B cell (primary cell): ENCODE data around the gene NDST1. TPM values are rescaled to one million over a fixed set of nuclear protein-coding genes. Genes with fewer than 3 reads are reported as not detected.

Experiments
- ATAC-seq: fragments of 200-7000 bp; cut with Tn5 transposase; one replicate; pipeline ENCODE4 v1.10.0; 2021; ENCODE audit warnings: low read depth, mild to moderate bottlenecking, moderate number of reproducible peaks, moderate library complexity
- CTCF ChIA-PET: fragments of 350-600 bp; sonication (Branson Sonifier 250); formaldehyde crosslinking; loops from one replicate; lab custom pipeline; 2021; ENCODE audit warnings: antibody characterized with exemption, inconsistent platforms; lab: Charles Lee
- POLR2A ChIA-PET: fragments of 350-600 bp; sonication (Branson Sonifier 250); formaldehyde crosslinking; loops from one replicate; lab custom pipeline; 2021; ENCODE audit warnings: antibody characterized with exemption; lab: Charles Lee
- DNase-seq: peaks from one replicate; pipeline ENCODE4 v3.0.0; 2013
- H2AFZ ChIP-seq: 2 replicates; pipeline ENCODE4 v1.6.1; 2012; ENCODE audit warnings: mild to moderate bottlenecking, low read depth, low read length; ENCODE audit not compliant: insufficient read depth, poor library complexity, severe bottlenecking
- H3K27ac ChIP-seq, 2 donors: 1 replicate in 1 of 2; 2 replicates in 1 of 2; pipeline ENCODE4 v1.5.1; 2012 to 2013; ENCODE audit warnings: low read length in 2 of 2, mild to moderate bottlenecking in 2 of 2, moderate library complexity in 1 of 2
- H3K27me3 ChIP-seq, 4 experiments: fragments of 200-600 bp in 1 of 4; sonication (generic) in 1 of 4; replicated peaks in 1 of 4; 1 replicate in 2 of 4; 2 replicates in 2 of 4; pipeline versions ENCODE4 v1.6.1 to v1.7.0; 2013 to 2016; ENCODE audit warnings: low read length in 3 of 4, mild to moderate bottlenecking in 2 of 4, mixed read lengths in 1 of 4, moderate library complexity in 1 of 4; ENCODE audit not compliant: insufficient read depth in 4 of 4, control insufficient read depth in 3 of 4; ENCODE audit errors: control extremely low read depth in 1 of 4
- H3K36me3 ChIP-seq, 2 experiments: replicated peaks in 1 of 2; 1 replicate in 1 of 2; 2 replicates in 1 of 2; pipeline versions ENCODE4 v1.6.1 to v1.7.1; 2013; ENCODE audit warnings: low read length in 1 of 2; ENCODE audit not compliant: insufficient read depth in 2 of 2, control insufficient read depth in 1 of 2; ENCODE audit errors: control extremely low read depth in 1 of 2, extremely low read depth in 1 of 2
- H3K4me1 ChIP-seq, 2 donors: fragments of 200-600 bp in 1 of 2; sonication (generic) in 1 of 2; 1 replicate in 1 of 2; 2 replicates in 1 of 2; pipeline versions ENCODE4 v1.5.1 to v1.6.1; 2013 to 2017; ENCODE audit warnings: low read length in 2 of 2; ENCODE audit not compliant: control insufficient read depth in 2 of 2, insufficient read depth in 2 of 2
- H3K4me2 ChIP-seq: replicated peaks from 2 replicates; pipeline ENCODE3; 2012; ENCODE audit warnings: mild to moderate bottlenecking, low read depth, low read length; ENCODE audit not compliant: poor library complexity, severe bottlenecking
- H3K4me3 ChIP-seq, 5 experiments: fragments of 200-600 bp in 1 of 5; sonication (generic) in 1 of 5; 1 replicate in 3 of 5; 2 replicates in 2 of 5; pipeline versions ENCODE4 v1.5.1 to v1.7.0; 2011 to 2016; ENCODE audit warnings: low read length in 4 of 5, mild to moderate bottlenecking in 4 of 5, low read depth in 2 of 5, control low read depth in 1 of 5, moderate library complexity in 1 of 5; ENCODE audit not compliant: insufficient read depth in 1 of 5; ENCODE audit errors: control extremely low read depth in 1 of 5, extremely low read depth in 1 of 5
- H3K79me2 ChIP-seq: fragments of 200-600 bp; sonication (generic); one replicate; pipeline ENCODE4 v1.6.0; 2016; ENCODE audit warnings: low read length; ENCODE audit not compliant: control insufficient read depth, insufficient read depth
- H3K9ac ChIP-seq: fragments of 200-600 bp; sonication (generic); 2 replicates; pipeline ENCODE4 v1.6.1; 2017; ENCODE audit warnings: mild to moderate bottlenecking, low read length, moderate library complexity
- H3K9me3 ChIP-seq, 3 donors: one replicate each; pipeline versions ENCODE4 v1.6.1 to v1.7.1; 2013; ENCODE audit warnings: low read length in 2 of 3; ENCODE audit not compliant: control insufficient read depth in 2 of 3, insufficient read depth in 1 of 3; ENCODE audit errors: control extremely low read depth in 1 of 3
- H4K20me1 ChIP-seq: 2 replicates; pipeline ENCODE4 v1.6.0; 2012; ENCODE audit warnings: mild to moderate bottlenecking, low read length; ENCODE audit not compliant: insufficient read depth, control insufficient read depth, poor library complexity, severe bottlenecking
- H3K27ac Mint-ChIP-seq: one replicate; pipeline ENCODE4 v1.8.0; 2021; ENCODE audit warnings: mixed read lengths
- H3K27me3 Mint-ChIP-seq: one replicate; pipeline ENCODE4 v1.8.0; 2021; ENCODE audit warnings: mixed read lengths
- H3K4me1 Mint-ChIP-seq: one replicate; pipeline ENCODE4 v1.8.0; 2021; ENCODE audit warnings: mixed read lengths
- H3K4me3 Mint-ChIP-seq: one replicate; pipeline ENCODE4 v1.8.0; 2021; ENCODE audit warnings: mixed read lengths
- H3K9me3 Mint-ChIP-seq: one replicate; pipeline ENCODE4 v1.8.0; 2022; ENCODE audit warnings: mixed read lengths; ENCODE audit not compliant: insufficient read depth
- CTCF ChIP-seq: fragments of 200-600 bp; IDR thresholded peaks from one replicate; pipeline ENCODE4 v1.8.0; 2022; ENCODE audit warnings: antibody characterized with exemption, mild to moderate bottlenecking
- EZH2 ChIP-seq: IDR thresholded peaks from 2 replicates; pipeline ENCODE4 v1.6.1; 2012; ENCODE audit warnings: borderline replicate concordance, low read depth, mild to moderate bottlenecking, moderate library complexity, low read length; ENCODE audit not compliant: insufficient read depth, poor library complexity, severe bottlenecking
- WGBS: methylation state at CpG from one replicate; pipeline ENCODE4 v1.1.5; 2013; ENCODE audit warnings: missing lambda C conversion rate; ENCODE audit not compliant: insufficient coverage; 5-methylcytosine and 5-hydroxymethylcytosine counted together
- intact Hi-C: fragments of 100-400 bp; cut with micrococcal nuclease; formaldehyde crosslinking; loops from one replicate; pipeline ENCODE4 v1.10.0; 2022
- polyA plus RNA-seq: library from polyadenylated mRNA; depleted of rRNA; stranded (reverse); fragments of >200 nt; gene quantifications from 2 replicates; pipeline ENCODE4 v1.2.3, GENCODE V29; 2012
- total RNA-seq, 2 donors: library from RNA; stranded (reverse); fragments of 120-200 nt in 1 of 2; gene quantifications; 1 replicate in 1 of 2; 2 replicates in 1 of 2; pipeline versions ENCODE4 v1.2.3 to v1.2.4, GENCODE V29; 2013 to 2022

NDST1 gene
- total and polyA plus RNA-seq, 2 donors (not counting 1 experiment from before 2014, with no cell fraction given) = 4.3 to 7.0 TPM

DNA sequence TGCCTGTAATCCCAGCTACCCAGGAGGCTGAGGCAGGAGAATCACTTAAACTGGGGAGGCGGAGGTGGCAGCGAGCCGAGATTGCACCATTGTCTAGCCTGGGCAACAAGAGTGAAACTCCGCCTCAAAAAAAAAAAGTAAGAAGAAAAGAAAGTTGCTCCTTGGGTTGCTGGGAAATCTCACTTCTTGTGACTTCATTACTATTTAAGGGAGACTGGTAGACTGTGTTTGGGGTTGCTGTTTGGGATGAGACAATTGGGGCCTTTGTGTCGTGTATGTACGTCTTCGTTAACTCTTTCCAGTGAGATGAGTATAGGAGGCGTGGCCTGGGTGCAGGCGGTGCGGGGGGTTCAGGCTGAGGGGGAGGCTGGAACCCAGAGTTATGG is 11.6 kb downstream of the NDST1 start:
- no peaks in the 10 kb centered on the region for H3K4me1 ChIP-seq
- no peaks in the 10 kb centered on the region for H3K27me3 Mint-ChIP-seq
- H2AFZ ChIP-seq = no peak overlapping the region
- no peak for ATAC-seq
- H3K9me3 Mint-ChIP-seq = no peaks in the 10 kb centered on the region
- H3K27me3 ChIP-seq = no peaks in the 10 kb centered on the region
- no peak overlapping the region for H3K9ac ChIP-seq
- H3K4me3 Mint-ChIP-seq = no peak overlapping the region
- intact Hi-C loops = no loop called here
- H3K4me1 Mint-ChIP-seq = no peaks in the 10 kb centered on the region
- H3K9me3 ChIP-seq = no peaks in the 10 kb centered on the region
- no peak overlapping the region for H3K4me2 ChIP-seq
- ChIA-PET CTCF (interaction anchor here (1.4 kb wide), 1 partner anchor 40 kb away, joined by 5 read pairs; no protein-coding TSS in a partner anchor), POLR2A (interaction anchor here (1.1 kb wide), 1 partner anchor 11 kb away, joined by 3 read pairs; no protein-coding TSS in a partner anchor)
- H3K27ac ChIP-seq = no peak overlapping the region
- no peaks in the 10 kb centered on the region for H3K36me3 ChIP-seq
- H3K4me3 ChIP-seq = no peak overlapping the region
- no peaks in the 10 kb centered on the region for H4K20me1 ChIP-seq
- 96% methylated on average over 6 of the region's 10 CpGs for WGBS
- H3K79me2 ChIP-seq = no peaks in the 10 kb centered on the region
- TF ChIP-seq EZH2 = no peak
- no peak for TF ChIP-seq CTCF
- no peak overlapping the region for H3K27ac Mint-ChIP-seq
- no peak for DNase-seq

DNA sequence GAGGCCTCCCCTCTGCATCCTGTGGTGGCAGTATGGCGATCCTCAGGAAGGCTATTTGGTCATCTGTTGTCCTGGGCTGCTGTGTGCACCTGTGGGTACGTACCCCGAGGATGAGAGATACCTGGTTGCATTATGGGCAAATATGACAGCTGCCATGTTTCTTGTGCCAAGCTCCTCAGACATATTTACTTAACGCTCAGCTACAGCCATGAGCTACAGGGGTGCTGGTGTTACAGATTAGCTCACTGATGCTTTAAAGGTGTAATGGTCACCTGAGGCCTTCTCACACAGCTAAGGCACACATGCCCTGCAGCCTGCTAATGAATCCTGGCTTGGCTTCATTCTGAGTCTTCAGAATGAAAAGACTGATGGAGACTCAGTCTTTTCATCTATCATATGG is 12.0 kb downstream of the NDST1 start:
- Histone ChIP-seq H3K79me2 (no peaks in the 10 kb centered on the region), H3K4me1 (no peaks in the 10 kb centered on the region), H3K9me3 (no peaks in the 10 kb centered on the region), H3K9ac (no peak overlapping the region), H3K27me3 (no peaks in the 10 kb centered on the region), H3K4me2 (no peak overlapping the region), H3K36me3 (no peaks in the 10 kb centered on the region), H4K20me1 (no peaks in the 10 kb centered on the region), H2AFZ (no peak overlapping the region), H3K27ac (no peak overlapping the region), H3K4me3 (no peak overlapping the region)
- WGBS = 100% methylated on average over 4 of the region's 4 CpGs
- no peak overlapping the region for H3K4me3 Mint-ChIP-seq
- no peaks in the 10 kb centered on the region for H3K9me3 Mint-ChIP-seq
- H3K27ac Mint-ChIP-seq = no peak overlapping the region
- H3K4me1 Mint-ChIP-seq = no peaks in the 10 kb centered on the region
- ATAC-seq (no peak), DNase-seq (no peak)
- H3K27me3 Mint-ChIP-seq = no peaks in the 10 kb centered on the region
- intact Hi-C loops = no loop called here
- CTCF ChIA-PET = interaction anchor here (0.9 to 1.4 kb wide), 2 partner anchors 40 to 60 kb away, joined by 3 to 5 read pairs; no protein-coding TSS in a partner anchor
- POLR2A ChIA-PET = no interaction called here
- TF ChIP-seq CTCF (no peak), EZH2 (no peak)
